ENCODE data around the gene SLC41A1. TPM values are rescaled to one million over a fixed set of nuclear protein-coding genes. Genes with fewer than 3 reads are reported as not detected.

The SLC41A1 gene
- total and polyA plus RNA-seq, 2 donors (not counting 3 experiments of a cell fraction or from before 2014, with no cell fraction given), result 21.7 to 22.0 TPM

DNA sequence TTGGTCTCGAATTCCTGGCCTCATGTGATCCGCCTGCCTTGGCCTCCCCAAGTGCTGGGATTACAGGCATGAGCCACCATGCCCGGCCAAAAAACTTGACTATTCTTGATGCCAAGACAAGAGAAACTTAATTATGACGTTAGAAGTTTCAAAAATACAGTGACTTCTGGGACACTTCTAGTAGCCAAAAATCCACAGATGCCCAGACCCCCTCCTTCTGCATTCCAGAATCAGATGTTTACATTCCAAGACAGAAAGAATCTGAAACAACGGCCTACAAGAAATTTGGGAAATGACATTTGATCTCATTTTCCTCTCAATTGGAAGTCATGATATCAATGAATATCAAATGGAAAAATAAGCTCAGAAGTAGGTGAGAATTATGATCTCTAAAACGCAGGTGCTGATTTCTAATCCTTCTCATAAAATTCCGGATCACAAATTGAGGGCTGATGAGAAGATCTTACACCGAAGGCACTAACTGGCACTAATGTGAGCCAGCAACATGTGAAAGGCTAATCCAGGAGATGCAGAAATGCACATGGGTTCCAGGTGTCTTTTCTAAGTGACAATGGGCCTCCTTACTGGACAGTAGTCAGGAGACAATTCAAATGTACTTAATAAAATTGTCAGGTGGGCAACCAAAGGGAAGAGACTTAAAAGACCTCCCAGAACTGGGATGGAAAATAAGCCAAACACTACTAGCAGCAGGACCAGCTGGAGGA is 43.2 kb downstream of the SLC41A1 start:
- ChIA-PET CTCF (interaction anchor here (1.0 to 1.2 kb wide), 3 partner anchors 9 to 112 kb away, joined by 3 to 4 read pairs (median 3); no protein-coding TSS in a partner anchor), POLR2A (no interaction called here)
- Histone ChIP-seq H3K27ac (ENCODE audit: insufficient read depth, low read depth, low read length) (no peak overlapping the region), H3K9me1 (replicated peaks; ENCODE audit: control insufficient read depth, extremely low read depth, insufficient read depth, low read length) (no peaks in the 10 kb centered on the region), H4K20me1 (replicated peaks; ENCODE audit: control insufficient read depth, extremely low read depth, insufficient read depth, low read length) (no peaks in the 10 kb centered on the region), H3K9me3 (replicated peaks; ENCODE audit: control insufficient read depth, insufficient read depth, low read length) (no peaks in the 10 kb centered on the region), H3K9ac (replicated peaks; ENCODE audit: extremely low read depth, insufficient read depth, low read length) (no peak overlapping the region), H2AFZ (ENCODE audit: low read depth, low read length) (no peak overlapping the region), H3K4me3 (replicated peaks in 1 of 3; ENCODE audit: insufficient read depth in 1 of 3, low read depth in 1 of 3, low read length in 3 of 3) (no peak overlapping the region), H3K79me2 (ENCODE audit: control insufficient read depth, insufficient read depth, low read length) (no peaks in the 10 kb centered on the region), H3K4me1 (ENCODE audit: control insufficient read depth, extremely low read depth, insufficient read depth, low read length) (peaks cover 8% of the 10 kb centered on the region), H3K27me3 (ENCODE audit: control insufficient read depth in 2 of 2, insufficient read depth in 2 of 2, low read length in 2 of 2) (no peaks in the 10 kb centered on the region), H3K4me2 (ENCODE audit: insufficient read depth, low read length) (no peak overlapping the region), H3K36me3 (ENCODE audit: control insufficient read depth in 2 of 2, extremely low read depth in 1 of 2, insufficient read depth in 2 of 2, low read length in 2 of 2) (peaks cover 0 to 2% of the 10 kb centered on the region in 2 experiments)
- no peak for FAIRE-seq
- no peak for DNase-seq (ENCODE audit: low read depth, low spot score)
- dilution Hi-C loops (cut with MboI; ENCODE audit: extremely low pct_ligation_motif_present, low sequenced_read_pairs) (no loop called here), intact Hi-C loops (cut with micrococcal nuclease) (no loop called here)
- no peak for TF ChIP-seq POLR2AphosphoS5 (IDR thresholded peaks at IDR 0.05; ENCODE audit: insufficient read depth, low read depth, low read length)
- no peak for TF ChIP-seq JUN (IDR thresholded peaks at IDR 0.05; ENCODE audit: borderline replicate concordance, insufficient read depth, insufficient read length, low read depth)
- TF ChIP-seq GATA2 (IDR thresholded peaks at IDR 0.05; ENCODE audit: insufficient read depth, insufficient read length, low read depth, low read length), result no peak
- no peak for TF ChIP-seq FOS (IDR thresholded peaks at IDR 0.05; ENCODE audit: borderline replicate concordance, insufficient read depth, low read length)
- TF ChIP-seq EZH2 (IDR thresholded peaks at IDR 0.05; ENCODE audit: borderline replicate concordance, low read depth, low read length, severe bottlenecking), result no peak
- TF ChIP-seq MYC (IDR thresholded peaks at IDR 0.05; ENCODE audit: low read depth, low read length), result no peak
- no peak for TF ChIP-seq POLR2A (IDR thresholded peaks at IDR 0.05; ENCODE audit: low read depth, low read length)
- TF ChIP-seq, protein P1, sequence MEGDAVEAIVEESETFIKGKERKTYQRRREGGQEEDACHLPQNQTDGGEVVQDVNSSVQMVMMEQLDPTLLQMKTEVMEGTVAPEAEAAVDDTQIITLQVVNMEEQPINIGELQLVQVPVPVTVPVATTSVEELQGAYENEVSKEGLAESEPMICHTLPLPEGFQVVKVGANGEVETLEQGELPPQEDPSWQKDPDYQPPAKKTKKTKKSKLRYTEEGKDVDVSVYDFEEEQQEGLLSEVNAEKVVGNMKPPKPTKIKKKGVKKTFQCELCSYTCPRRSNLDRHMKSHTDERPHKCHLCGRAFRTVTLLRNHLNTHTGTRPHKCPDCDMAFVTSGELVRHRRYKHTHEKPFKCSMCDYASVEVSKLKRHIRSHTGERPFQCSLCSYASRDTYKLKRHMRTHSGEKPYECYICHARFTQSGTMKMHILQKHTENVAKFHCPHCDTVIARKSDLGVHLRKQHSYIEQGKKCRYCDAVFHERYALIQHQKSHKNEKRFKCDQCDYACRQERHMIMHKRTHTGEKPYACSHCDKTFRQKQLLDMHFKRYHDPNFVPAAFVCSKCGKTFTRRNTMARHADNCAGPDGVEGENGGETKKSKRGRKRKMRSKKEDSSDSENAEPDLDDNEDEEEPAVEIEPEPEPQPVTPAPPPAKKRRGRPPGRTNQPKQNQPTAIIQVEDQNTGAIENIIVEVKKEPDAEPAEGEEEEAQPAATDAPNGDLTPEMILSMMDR (IDR thresholded peaks at IDR 0.05; ENCODE audit: extremely low read depth in 1 of 2, insufficient read depth in 1 of 2, low read depth in 1 of 2, low read length in 2 of 2), result no peak
- TF ChIP-seq, protein P2, sequence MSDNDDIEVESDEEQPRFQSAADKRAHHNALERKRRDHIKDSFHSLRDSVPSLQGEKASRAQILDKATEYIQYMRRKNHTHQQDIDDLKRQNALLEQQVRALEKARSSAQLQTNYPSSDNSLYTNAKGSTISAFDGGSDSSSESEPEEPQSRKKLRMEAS (IDR thresholded peaks at IDR 0.05; ENCODE audit: insufficient read depth, insufficient read length), result no peak
- BruUV-seq (replicated peaks), result no TSS peak
